GM21528 (cell line): ENCODE measurements around the gene TSHZ2.
A peak's percentile ranks its signal among the peaks of the same experiment; 100 is the strongest.

Source experiments
- ATAC-seq: cut with Tn5 transposase; IDR thresholded peaks from one replicate; pipeline ENCODE4 v1.9.1; 2021; ENCODE audit warnings: mild to moderate bottlenecking, moderate library complexity; ENCODE audit not compliant: unreplicated experiment, low FRiP score

TSHZ2 gene

DNA sequence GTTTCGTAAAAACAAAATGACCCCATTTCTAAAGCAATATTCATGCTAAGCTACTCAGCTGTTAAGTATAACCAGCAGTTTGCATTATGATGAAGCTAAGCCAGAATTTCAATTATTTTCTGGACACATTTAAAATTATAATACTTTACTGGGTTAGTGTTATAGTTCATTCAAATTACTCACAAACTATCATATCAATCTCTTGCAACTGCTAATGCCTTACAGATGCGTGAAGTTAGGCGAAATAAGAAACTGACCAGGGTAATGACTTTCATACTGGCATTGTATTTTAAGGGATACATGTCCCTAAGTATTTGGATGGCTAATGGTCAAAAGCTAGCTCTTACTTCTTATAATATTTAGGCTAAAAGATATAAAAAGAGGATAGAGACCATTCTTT, 249.6 kb downstream of the TSHZ2 start:
- ATAC-seq: no peak

DNA sequence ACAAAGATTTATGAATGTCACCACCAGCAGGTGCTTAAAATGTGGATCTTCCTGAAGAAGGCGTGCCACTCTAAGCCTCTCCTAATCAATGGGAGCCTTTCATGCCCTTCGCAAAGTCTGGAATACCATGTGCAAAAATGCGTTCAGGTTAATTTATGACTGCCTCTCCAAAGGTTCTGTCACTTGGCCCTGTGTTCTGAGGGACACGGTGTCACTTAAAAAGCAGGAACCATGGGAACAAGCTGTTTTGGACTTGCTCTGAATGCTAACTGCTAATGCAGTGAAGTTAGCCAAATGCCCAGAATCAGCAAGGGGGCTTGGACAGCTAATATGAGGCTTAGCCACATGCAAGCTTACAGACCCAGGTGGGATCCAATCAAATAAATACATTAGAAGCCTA, 250.3 kb downstream of the TSHZ2 start:
- no peak for ATAC-seq

DNA sequence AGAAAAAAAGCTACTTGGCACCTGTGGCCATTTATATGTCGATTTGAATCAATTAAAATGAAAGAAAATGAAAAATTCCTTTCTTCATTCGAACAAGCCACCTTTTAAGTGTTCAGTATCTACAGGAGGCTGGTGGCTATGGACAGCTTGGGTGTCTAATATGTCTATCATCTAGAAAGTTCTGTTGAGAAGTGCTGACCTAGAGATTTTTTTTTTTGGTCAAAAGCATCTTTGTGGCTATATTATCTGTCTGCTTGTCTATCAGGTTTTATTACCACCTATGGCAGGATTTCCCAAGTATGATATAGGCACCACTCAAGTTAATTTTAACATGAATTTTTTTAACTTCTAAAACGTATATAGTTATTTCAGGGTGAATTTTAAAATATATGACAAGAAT, 250.8 kb downstream of the TSHZ2 start:
- ATAC-seq: no peak

DNA sequence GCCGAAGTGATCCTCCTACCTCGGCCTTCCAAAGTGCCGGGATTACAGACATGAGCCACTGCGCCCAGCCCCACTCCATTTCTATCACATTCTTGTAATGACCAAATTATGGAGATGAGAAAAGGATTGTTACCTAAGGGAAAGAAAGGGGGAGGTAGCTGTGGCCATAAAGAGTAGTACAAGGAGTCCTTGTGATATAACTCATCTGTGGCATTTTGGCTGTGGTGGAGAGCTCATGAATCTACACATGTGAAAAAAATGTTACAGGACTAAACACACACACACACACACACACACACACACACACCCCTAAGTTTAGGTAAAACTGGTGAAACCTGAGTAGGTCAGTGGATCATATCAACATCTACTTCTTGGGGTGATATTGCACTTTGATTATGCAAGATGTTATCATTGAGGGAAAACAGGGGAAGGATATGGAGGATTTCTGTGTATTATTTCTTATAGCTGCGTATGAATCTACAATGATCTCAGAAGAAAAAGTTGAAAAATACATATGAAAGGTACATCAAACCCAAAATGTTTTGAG, 251.5 kb downstream of the TSHZ2 start:
- no peak for ATAC-seq

DNA sequence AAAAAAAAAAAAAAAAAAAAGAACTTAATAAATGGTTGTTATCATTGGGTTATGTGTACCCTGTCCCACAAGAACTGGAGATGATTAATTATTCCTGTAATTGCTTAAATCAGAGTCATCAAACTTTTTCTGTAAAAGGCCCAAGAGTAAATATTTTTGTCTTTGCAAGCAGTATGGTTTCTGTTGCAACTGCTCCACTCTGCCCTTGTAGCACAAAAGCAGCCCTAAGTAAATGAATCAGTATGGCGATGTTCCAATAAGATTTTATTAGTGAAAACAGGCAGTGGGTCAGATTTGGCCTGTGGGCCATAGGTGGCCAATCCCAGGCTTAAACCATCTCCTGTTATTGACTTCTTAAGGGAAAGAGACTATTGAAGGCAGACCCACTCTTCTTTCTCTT, 252.7 kb downstream of the TSHZ2 start:
- no peak for ATAC-seq

DNA sequence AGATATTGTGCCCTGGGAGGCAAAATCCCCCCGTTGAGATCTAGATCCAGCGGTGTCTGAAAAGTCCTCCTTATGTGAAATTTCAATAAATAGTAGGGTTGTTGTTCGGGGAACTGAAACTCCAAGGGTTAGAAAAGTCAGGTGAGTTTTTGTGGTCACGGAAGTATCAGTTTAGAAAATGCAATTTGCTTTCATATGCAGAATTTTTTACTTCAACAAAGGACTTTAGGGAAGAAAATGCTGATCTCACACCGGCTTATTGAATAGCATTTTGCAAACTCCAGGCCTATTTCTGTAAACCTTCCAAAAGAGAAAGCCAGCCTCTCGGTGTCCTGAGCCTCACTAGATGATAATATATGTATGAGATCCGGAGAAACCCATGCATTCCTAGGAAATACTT, 254.7 kb downstream of the TSHZ2 start:
- peak; percentile 60 for ATAC-seq

DNA sequence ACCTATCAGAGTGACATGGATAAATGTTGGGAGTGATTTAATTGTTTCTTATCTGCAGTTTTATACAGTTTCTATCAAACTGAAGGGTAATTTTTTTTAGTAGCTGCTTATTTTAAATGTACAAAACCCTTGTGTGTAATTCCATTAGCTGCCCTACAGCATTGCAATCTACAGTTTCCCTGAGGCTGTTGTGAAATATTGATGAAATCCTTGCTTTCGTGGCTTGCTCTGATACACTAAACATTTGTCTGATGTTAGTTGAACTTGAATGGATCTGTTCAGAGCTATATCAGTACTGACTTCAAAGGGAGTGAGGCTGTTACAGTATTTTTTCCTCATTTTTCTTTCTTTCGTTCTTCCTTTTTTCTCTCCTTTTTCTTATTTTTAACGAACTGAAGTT, 255.4 kb downstream of the TSHZ2 start:
- no peak for ATAC-seq

DNA sequence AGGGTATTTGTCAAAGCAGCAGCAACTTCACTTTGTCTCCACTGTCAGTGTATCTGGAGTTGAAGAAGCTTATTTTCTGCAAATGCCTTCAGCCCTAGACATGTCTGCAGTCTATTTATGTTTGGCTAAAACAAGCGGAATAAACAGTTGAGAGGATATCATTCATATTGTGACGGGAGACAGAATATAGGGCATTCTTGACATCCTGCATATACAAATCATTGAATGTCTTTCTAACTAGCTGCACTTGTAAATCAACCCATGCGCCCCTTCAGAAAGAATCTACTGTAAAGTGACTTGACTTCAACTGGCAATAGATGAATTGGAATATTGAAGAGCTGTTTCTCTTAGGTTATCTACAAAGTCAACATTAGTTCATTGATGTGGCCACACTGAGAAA, 258.9 kb downstream of the TSHZ2 start:
- ATAC-seq: no peak

DNA sequence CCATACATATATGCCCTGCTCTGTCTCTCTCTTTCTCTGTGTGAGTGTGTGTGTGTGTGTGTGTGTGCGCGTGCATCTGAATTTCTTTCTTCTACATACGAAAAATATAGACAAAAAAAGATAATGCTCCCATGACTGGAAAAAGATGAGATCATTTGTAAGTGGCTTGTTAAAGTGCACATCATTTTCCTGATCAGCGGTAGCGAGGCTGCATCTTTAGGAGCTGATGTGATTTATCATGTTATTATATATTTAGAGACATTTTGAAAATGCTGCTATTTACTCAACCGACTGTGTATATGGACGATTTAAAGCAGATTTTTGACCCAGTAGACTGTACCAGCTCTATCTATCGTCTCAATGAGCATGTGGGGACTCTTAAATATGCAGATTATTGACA, 265.3 kb downstream of the TSHZ2 start:
- no peak for ATAC-seq

DNA sequence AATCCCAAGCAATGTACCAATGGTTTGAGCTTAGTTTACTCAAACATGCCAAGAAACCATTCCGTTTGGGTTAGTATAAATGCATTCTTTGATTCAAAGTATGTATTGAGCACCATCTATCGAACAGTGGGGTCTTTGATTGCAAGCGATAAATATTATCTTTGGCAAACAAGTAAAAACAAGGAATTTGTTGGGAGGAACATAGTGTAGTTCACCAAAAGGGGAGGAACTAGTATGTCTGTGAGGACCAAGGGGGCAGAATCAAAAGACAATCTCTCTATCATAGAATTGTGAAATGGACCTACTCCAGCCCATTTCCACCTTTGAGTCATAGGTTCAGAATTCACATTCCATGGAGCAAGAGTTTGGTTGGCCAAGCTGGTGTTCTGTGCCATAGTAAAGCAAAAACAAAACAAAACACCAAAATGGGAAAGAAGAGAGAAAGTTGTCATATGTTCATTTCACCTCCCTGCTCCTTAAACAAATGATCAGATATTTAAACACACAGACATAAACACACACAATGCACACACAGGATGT, 266.0 kb downstream of the TSHZ2 start:
- ATAC-seq: no peak

DNA sequence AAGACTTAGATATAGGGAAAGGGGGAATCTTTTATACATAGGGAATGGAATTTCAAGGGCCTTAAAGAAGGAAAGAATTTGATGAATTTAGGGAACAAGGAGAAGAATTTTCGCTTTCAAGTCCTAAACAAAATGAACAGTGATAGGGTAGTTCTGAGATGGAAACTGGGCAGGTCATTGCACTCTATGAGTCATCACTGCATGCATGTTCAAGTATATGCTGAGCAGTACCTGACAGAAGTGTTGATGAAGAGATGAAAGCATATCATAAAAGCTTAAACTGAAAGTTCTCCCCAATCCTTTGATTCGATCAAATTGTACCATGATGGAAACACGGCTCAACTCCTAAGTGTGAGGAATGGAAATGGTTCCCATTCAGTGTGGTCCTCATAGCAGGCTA, 271.0 kb downstream of the TSHZ2 start:
- no peak for ATAC-seq

DNA sequence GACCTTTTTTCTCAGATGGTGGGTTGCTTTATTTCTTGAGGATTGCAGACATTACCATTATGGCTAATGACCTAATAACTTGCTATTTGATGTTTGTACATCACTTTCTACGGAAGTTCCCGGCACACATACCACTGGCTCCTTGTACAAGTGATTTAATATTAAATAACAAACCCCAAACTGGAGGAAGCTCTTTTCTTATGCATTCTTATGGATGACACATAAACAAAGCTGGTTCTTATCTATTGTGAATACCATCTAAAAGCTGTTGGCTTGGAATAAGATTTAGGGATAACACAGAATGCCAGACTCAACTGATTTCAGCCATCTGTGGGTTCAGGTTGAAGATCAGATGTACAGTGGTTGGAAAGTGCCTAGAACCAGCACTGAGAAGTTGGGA, 272.6 kb downstream of the TSHZ2 start:
- ATAC-seq: no peak

DNA sequence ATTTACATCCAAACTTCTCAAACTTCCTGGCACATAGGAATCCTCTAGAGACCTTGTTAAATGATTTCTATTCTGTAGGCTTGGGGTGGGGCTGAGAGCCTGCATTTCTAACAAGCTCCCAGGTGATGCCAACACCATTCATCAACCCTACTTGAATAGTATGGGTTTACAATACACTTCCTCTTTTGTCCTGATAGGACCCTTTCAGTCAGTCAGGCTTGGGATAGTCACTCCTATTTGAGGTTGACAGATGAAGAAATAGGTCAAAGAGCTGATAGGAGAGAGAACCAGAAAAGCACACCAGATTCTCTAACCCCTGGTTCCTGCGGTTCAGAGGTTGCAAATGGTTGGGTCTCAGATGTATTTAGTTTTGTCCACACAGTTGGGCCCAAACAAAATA, 273.4 kb downstream of the TSHZ2 start:
- no peak for ATAC-seq

DNA sequence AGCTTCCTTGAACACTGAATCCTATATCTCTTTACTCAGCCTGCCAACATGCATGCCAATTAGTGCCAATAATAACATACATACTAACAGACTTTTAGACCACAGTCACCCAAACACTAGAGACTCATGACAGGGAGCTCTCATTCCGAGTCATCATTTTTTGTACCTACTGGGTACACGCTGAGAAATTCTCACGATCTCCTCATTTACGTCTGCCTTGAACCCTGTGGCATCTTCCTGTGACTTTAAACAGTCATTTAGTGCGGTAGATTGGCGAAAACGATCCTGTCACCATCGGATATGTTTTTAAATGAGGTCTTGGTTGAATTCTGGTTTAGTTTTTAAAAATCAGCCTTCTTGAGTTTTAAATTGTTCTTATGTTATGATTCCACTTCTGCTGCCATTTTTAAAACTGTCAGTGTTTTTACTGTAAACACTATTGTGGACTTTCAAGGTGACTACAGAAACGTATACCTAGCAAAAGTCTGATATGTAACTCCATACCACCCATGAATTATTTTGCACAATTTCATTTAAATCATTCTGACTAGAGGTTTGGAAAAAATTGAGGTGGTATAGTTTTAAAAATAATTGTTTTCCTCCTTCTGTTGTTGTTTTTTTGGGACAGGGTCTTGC, 275.4 kb downstream of the TSHZ2 start:
- no peak for ATAC-seq

DNA sequence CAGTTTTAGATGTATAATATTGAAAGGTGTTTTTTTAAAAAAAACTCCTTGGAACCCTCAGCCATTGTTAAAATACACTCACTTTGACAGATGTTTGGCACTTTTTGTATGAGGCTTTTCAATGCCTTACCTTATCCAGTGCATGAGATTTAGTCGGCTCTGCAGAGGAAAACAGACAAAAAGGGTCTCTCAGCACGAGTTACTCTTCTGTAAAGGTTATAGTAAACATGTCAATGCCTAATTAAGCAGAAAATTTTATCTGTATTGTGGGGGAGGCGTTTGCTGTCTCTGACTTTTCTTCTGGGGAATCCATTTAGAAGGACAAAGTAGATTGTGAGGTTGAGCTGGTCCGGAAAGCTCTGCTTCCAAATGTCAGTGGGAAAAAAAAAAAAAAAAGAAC, 278.3 kb downstream of the TSHZ2 start:
- ATAC-seq: no peak

DNA sequence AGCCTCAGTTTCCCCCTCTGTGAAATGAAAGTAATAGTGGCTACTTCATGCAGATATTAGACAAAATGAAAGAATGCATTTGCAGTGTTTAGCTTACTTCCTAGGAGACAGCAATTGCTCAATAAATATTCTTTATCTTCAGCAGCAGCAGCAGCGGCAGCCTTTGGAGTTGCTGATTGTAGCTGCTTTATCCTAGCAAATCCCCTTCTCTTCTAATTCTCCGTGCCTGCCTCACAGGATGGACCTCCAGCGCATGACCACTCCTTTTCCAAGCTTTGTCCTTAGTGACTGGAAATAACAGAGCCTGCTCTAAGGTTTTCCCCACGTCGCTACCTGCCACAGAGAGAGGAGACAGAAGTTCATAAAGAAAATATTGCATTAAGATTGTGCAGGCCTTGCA, 279.8 kb downstream of the TSHZ2 start:
- no peak for ATAC-seq

DNA sequence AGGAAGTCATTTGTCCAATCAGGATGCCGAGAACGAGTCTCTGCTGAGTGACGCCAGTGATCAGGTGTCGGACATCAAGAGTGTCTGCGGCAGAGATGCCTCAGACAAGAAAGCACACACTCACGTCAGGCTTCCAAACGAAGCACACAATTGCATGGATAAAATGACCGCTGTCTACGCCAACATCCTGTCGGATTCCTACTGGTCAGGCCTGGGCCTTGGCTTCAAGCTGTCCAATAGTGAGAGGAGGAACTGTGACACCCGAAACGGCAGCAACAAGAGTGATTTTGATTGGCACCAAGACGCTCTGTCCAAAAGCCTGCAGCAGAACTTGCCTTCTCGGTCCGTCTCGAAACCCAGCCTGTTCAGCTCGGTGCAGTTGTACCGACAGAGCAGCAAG, 281.5 kb downstream of the TSHZ2 start:
- ATAC-seq: no peak

DNA sequence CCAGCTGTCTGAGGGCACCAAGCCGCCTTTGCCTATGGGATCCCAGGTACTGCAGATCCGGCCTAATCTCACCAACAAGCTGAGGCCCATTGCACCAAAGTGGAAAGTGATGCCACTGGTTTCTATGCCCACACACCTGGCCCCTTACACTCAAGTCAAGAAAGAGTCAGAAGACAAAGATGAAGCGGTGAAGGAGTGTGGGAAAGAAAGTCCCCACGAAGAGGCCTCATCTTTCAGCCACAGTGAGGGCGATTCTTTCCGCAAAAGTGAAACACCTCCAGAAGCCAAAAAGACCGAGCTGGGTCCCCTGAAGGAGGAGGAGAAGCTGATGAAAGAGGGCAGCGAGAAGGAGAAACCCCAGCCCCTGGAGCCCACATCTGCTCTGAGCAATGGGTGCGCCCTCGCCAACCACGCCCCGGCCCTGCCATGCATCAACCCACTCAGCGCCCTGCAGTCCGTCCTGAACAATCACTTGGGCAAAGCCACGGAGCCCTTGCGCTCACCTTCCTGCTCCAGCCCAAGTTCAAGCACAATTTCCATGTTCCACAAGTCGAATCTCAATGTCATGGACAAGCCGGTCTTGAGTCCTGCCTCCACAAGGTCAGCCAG, 283.0 kb downstream of the TSHZ2 start:
- ATAC-seq: no peak

DNA sequence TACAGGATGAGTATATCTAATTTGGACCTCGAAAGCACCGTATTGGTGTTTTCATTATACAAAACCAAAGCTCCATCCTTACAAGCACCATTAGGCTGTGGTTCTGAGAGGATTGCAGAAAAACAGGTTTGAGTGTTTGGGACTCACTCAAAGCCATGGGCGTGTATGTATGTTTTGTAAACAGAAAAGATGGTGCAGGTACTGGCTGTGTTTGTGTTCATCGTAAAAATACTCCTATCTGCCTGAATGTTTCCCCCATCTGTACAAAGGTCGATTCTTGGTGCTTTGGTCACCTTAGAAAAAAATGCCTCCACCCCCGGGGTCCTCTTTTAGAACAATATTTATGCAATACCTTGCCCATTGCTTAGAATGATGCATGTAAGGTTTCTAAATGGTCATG, 286.6 kb downstream of the TSHZ2 start:
- ATAC-seq: no peak

DNA sequence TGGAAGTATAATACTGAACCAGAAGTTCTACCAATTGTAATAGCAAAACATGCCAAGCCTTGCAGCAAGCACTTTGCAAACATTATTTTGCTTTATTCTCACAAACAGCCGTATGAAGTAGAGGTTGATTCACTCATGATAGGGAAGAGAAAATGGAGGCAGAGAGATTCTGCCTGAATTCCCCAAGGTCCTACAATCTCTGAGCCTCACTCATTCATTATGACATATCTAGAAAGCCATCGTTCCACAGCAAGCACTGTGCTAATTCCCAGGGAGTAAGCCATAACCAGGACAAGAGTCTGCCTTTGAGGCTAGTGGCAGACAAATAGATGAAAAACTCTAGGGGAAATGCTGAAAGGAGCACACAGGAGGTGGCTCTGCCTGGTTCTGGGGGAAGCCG, 288.0 kb downstream of the TSHZ2 start:
- no peak for ATAC-seq

DNA sequence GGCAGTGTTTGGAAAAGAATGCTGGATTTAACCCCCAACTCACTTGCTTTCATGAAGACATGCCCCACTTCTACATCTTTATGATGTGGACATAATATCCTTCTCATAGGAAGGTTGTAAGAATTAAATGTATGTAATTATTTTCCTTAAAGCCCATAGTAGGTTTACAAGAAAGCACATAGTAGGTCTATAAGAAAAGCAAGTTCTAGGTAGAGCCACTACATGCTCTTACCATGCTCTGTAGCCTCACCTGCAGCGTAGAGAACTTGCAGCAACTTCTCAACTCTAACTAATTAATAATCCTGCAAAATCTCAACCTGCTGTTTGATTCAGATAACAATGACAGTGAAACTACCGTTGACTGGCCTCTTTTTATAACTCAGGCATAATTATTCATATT, 288.4 kb downstream of the TSHZ2 start:
- ATAC-seq: no peak

DNA sequence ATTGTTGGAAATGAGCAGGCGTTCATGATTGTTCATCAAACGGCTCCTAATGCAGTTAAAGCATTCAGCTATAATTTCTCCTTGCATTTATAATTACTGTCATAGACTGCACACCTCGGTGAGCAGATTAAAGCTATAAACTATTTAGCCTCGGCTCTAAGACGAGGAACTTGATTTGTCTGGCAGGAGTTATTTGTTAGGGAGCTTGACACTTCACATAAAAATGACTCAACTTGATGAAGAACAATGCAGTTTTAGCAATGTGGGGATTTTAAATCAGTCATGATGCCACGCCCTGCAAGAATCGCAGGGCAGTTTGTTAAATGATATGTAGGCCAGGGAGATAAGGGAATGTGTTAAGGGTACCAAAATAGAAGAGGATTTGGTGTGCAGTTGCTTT, 290.2 kb downstream of the TSHZ2 start:
- no peak for ATAC-seq
